PC-3 (cell line): ENCODE results near the gene ZCCHC4. TPM values are rescaled to one million over a fixed set of nuclear protein-coding genes. Genes with fewer than 3 reads are reported as not detected.

Source experiments
- ATAC-seq: fragments of 200-7000 bp; cut with Tn5 transposase; 2 replicates; pipeline ENCODE4 v1.9.1; 2020; ENCODE audit warnings: mild to moderate bottlenecking, moderate library complexity
- BruUV-seq: library from RNA; stranded (reverse); fragments of 400-500 nt; replicated peaks from 2 replicates; lab custom pipeline; 2021; lab: Mats Ljungman, UMichigan
- CTCF ChIA-PET: fragments of 300-600 bp; sonication (Branson Sonifier 250); formaldehyde crosslinking; loops from one replicate; lab custom pipeline; 2022; ENCODE audit warnings: antibody characterized with exemption; lab: Charles Lee
- POLR2A ChIA-PET: fragments of 300-600 bp; sonication (Branson Sonifier 250); formaldehyde crosslinking; loops from one replicate; lab custom pipeline; 2022; ENCODE audit warnings: antibody characterized with exemption; ENCODE audit not compliant: unreplicated experiment; lab: Charles Lee
- DNase-seq: peaks from one replicate; pipeline ENCODE4 v3.0.0-alpha.2; 2015
- H2AFZ ChIP-seq: fragments of 300-600 bp; sonication (generic); 2 replicates; pipeline ENCODE4 v1.6.0; 2016; ENCODE audit warnings: antibody characterized with exemption, low read length
- H3F3A ChIP-seq: fragments of 300-600 bp; sonication (generic); one replicate; pipeline ENCODE4 v1.6.0; 2017; ENCODE audit warnings: antibody characterized with exemption, low read length, control low read depth, mild to moderate bottlenecking; ENCODE audit not compliant: unreplicated experiment
- H3K27ac ChIP-seq: fragments of 300-600 bp; sonication (generic); 2 replicates; pipeline ENCODE4 v1.5.1; 2016; ENCODE audit warnings: mild to moderate bottlenecking, low read length
- H3K27me3 ChIP-seq: fragments of 300-600 bp; sonication (generic); 2 replicates; pipeline ENCODE4 v1.6.1; 2016; ENCODE audit warnings: low read length, mixed read lengths
- H3K36me3 ChIP-seq: fragments of 300-600 bp; sonication (generic); 2 replicates; pipeline ENCODE4 v1.6.1; 2016; ENCODE audit warnings: low read depth, mixed run types, low read length, mixed read lengths
- H3K4me1 ChIP-seq: fragments of 300-600 bp; sonication (generic); 2 replicates; pipeline ENCODE4 v1.5.1; 2016; ENCODE audit warnings: low read length; ENCODE audit not compliant: insufficient read depth
- H3K4me2 ChIP-seq: fragments of 300-600 bp; sonication (generic); 2 replicates; pipeline ENCODE4 v1.6.0; 2016; ENCODE audit warnings: low read length
- H3K4me3 ChIP-seq: fragments of 300-600 bp; sonication (generic); 2 replicates; pipeline ENCODE4 v1.5.1; 2016; ENCODE audit warnings: mild to moderate bottlenecking, low read length, mixed read lengths
- H3K79me2 ChIP-seq: fragments of 300-600 bp; sonication (generic); 2 replicates; pipeline ENCODE4 v1.6.1; 2017; ENCODE audit warnings: low read length, mixed read lengths
- H3K9ac ChIP-seq: fragments of 300-600 bp; sonication (generic); 2 replicates; pipeline ENCODE4 v1.6.0; 2016; ENCODE audit warnings: mild to moderate bottlenecking, low read length
- H3K9me2 ChIP-seq: fragments of 300-600 bp; sonication (generic); replicated peaks from 2 replicates; pipeline ENCODE4 v1.6.1; 2016; ENCODE audit warnings: mixed run types, low read length, mixed read lengths
- H3K9me3 ChIP-seq: fragments of 300-600 bp; sonication (generic); 2 replicates; pipeline ENCODE4 v1.6.1; 2016; ENCODE audit warnings: low read length, mixed read lengths
- H4K20me1 ChIP-seq: fragments of 300-600 bp; sonication (generic); 2 replicates; pipeline ENCODE4 v1.6.1; 2016; ENCODE audit warnings: low read length, mixed read lengths
- CTCF ChIP-seq: fragments of 300-600 bp; sonication (generic); conservative IDR thresholded peaks from 2 replicates; pipeline ENCODE4 v1.5.1; 2017; ENCODE audit warnings: antibody characterized with exemption, low read depth, mild to moderate bottlenecking, low read length
- EZH2 ChIP-seq: fragments of 300-600 bp; sonication (generic); IDR thresholded peaks from one replicate; pipeline ENCODE4 v1.6.1; 2017; ENCODE audit warnings: antibody characterized with exemption, mild to moderate bottlenecking, low read length; ENCODE audit not compliant: unreplicated experiment
- EZH2phosphoT487 ChIP-seq: fragments of 300-600 bp; sonication (generic); IDR thresholded peaks from 2 replicates; pipeline ENCODE4 v1.6.1; 2018; ENCODE audit warnings: mild to moderate bottlenecking, antibody characterized with exemption, low read length, borderline replicate concordance
- intact Hi-C: fragments of 100-400 bp; cut with micrococcal nuclease; formaldehyde crosslinking; loops from 2 replicates; pipeline ENCODE4 v1.9.0; 2023
- total RNA-seq: library from RNA; depleted of rRNA; stranded (reverse); fragments of >200 nt; gene quantifications from 2 replicates; pipeline ENCODE4 v1.2.3, GENCODE V29; 2014

ZCCHC4 gene
- total RNA-seq, 1 experiment from 2014 or later = 6.8 TPM

GRCh38 chr4:25397305-25397704, 84.7 kb downstream of the ZCCHC4 start:
- peaks cover 28% of the 10 kb centered on the region for H3K36me3 ChIP-seq
- H3K4me3 ChIP-seq = no peak overlapping the region
- ChIA-PET CTCF (no interaction called here), POLR2A (no interaction called here)
- no peak for TF ChIP-seq EZH2
- no peak for TF ChIP-seq CTCF
- TF ChIP-seq EZH2phosphoT487 = no peak
- H2AFZ ChIP-seq = no peak overlapping the region
- H3F3A ChIP-seq = no peaks in the 10 kb centered on the region
- no peaks in the 10 kb centered on the region for H3K27me3 ChIP-seq
- intact Hi-C loops = no loop called here
- no peaks in the 10 kb centered on the region for H3K9me3 ChIP-seq
- H3K9me2 ChIP-seq = no peaks in the 10 kb centered on the region
- BruUV-seq = no TSS peak
- no peak overlapping the region for H3K27ac ChIP-seq
- no peak overlapping the region for H3K9ac ChIP-seq
- ATAC-seq (no peak), DNase-seq (no peak)
- no peaks in the 10 kb centered on the region for H4K20me1 ChIP-seq
- H3K4me1 ChIP-seq = peaks cover 19% of the 10 kb centered on the region
- no peaks in the 10 kb centered on the region for H3K79me2 ChIP-seq
- H3K4me2 ChIP-seq = no peak overlapping the region

GRCh38 chr4:25399510-25399909, 86.9 kb downstream of the ZCCHC4 start:
- POLR2A ChIA-PET = no interaction called here
- DNase-seq = no peak
- Histone ChIP-seq H2AFZ (no peak overlapping the region), H3K27me3 (no peaks in the 10 kb centered on the region), H3K9me2 (no peaks in the 10 kb centered on the region), H3K4me3 (no peak overlapping the region), H3K9ac (no peak overlapping the region), H3K36me3 (peaks cover 36% of the 10 kb centered on the region), H4K20me1 (no peaks in the 10 kb centered on the region), H3F3A (no peaks in the 10 kb centered on the region), H3K79me2 (no peaks in the 10 kb centered on the region), H3K9me3 (no peaks in the 10 kb centered on the region), H3K4me1 (peaks cover 19% of the 10 kb centered on the region), H3K4me2 (no peak overlapping the region), H3K27ac (no peak overlapping the region)
- no peak for TF ChIP-seq CTCF
- no peak for TF ChIP-seq EZH2
- no TSS peak for BruUV-seq
- CTCF ChIA-PET = no interaction called here
- ATAC-seq = no peak
- intact Hi-C loops = no loop called here

GRCh38 chr4:25401066-25401465, 88.5 kb downstream of the ZCCHC4 start:
- ATAC-seq (peak; percentile 98), DNase-seq (peak; percentile 75)
- peaks cover 19% of the 10 kb centered on the region for H3K4me1 ChIP-seq
- H3K79me2 ChIP-seq = no peaks in the 10 kb centered on the region
- H3K9me3 ChIP-seq = no peaks in the 10 kb centered on the region
- TF ChIP-seq EZH2 (no peak), EZH2phosphoT487 (no peak), CTCF (no peak)
- no peak overlapping the region for H3K9ac ChIP-seq
- H3F3A ChIP-seq = no peaks in the 10 kb centered on the region
- intact Hi-C loops = no loop called here
- H4K20me1 ChIP-seq = no peaks in the 10 kb centered on the region
- no peaks in the 10 kb centered on the region for H3K9me2 ChIP-seq
- peak overlapping the region; percentile 68 for H3K4me2 ChIP-seq
- peak overlapping the region; percentile 47; the same call in 1 of the 2 replicates for H3K4me3 ChIP-seq
- no TSS peak for BruUV-seq
- H3K27ac ChIP-seq = no peak overlapping the region
- ChIA-PET CTCF (no interaction called here), POLR2A (no interaction called here)
- H3K27me3 ChIP-seq = no peaks in the 10 kb centered on the region
- peaks cover 27% of the 10 kb centered on the region for H3K36me3 ChIP-seq
- no peak overlapping the region for H2AFZ ChIP-seq
